Caco-2 (cell line): ENCODE results near the gene TDRD9. TPM values are rescaled to one million over a fixed set of nuclear protein-coding genes. Genes with fewer than 3 reads are reported as not detected.

Source experiments
- BruUV-seq: library from RNA; stranded (reverse); fragments of 400-500 nt; replicated peaks from 2 replicates; lab custom pipeline; 2021; lab: Mats Ljungman, UMichigan
- CTCF ChIA-PET: fragments of 300-600 bp; sonication (Branson Sonifier 250); formaldehyde crosslinking; loops from one replicate; lab custom pipeline; 2022; ENCODE audit warnings: antibody characterized with exemption; lab: Charles Lee
- POLR2A ChIA-PET: fragments of 300-600 bp; sonication (Branson Sonifier 250); formaldehyde crosslinking; loops from one replicate; lab custom pipeline; 2022; ENCODE audit warnings: antibody characterized with exemption; lab: Charles Lee
- DNase-seq, 2 experiments: peaks; one replicate each; pipeline versions ENCODE4 v3.0.0 to v3.0.0-alpha.2; 2020 to 2022
- H3K27me3 ChIP-seq: replicated peaks from 2 replicates; pipeline ENCODE4 v1.6.0; 2011; ENCODE audit warnings: low read length; ENCODE audit not compliant: control insufficient read depth, insufficient read depth
- H3K36me3 ChIP-seq: 2 replicates; pipeline ENCODE4 v1.5.1; 2011; ENCODE audit warnings: low read length; ENCODE audit not compliant: control insufficient read depth, insufficient read depth
- H3K4me1 ChIP-seq: fragments of 250-450 bp; sonication (Bioruptor Pico); 2 replicates; pipeline ENCODE4 v1.5.1; 2020; ENCODE audit warnings: mild to moderate bottlenecking
- H3K4me3 ChIP-seq: 2 replicates; pipeline ENCODE4 v1.5.1; 2011; ENCODE audit warnings: low read depth, mild to moderate bottlenecking, control low read depth, low read length
- H3K9me3 ChIP-seq: fragments of 250-450 bp; sonication (Bioruptor Pico); 2 replicates; pipeline ENCODE4 v1.5.1; 2020; ENCODE audit warnings: mild to moderate bottlenecking, moderate library complexity
- H3K27ac Mint-ChIP-seq: one replicate; pipeline ENCODE4 v1.8.0; 2022; ENCODE audit warnings: mixed read lengths; ENCODE audit not compliant: unreplicated experiment
- H3K27me3 Mint-ChIP-seq: one replicate; pipeline ENCODE4 v1.8.0; 2022; ENCODE audit warnings: mixed read lengths; ENCODE audit not compliant: insufficient read depth, unreplicated experiment
- H3K36me3 Mint-ChIP-seq: one replicate; pipeline ENCODE4 v1.8.0; 2022; ENCODE audit warnings: mild to moderate bottlenecking, mixed read lengths; ENCODE audit not compliant: insufficient read depth, unreplicated experiment
- H3K4me1 Mint-ChIP-seq: one replicate; pipeline ENCODE4 v1.8.0; 2022; ENCODE audit warnings: low read depth, mixed read lengths; ENCODE audit not compliant: unreplicated experiment
- H3K4me3 Mint-ChIP-seq: one replicate; pipeline ENCODE4 v1.8.0; 2022; ENCODE audit warnings: mild to moderate bottlenecking, moderate library complexity, mixed read lengths; ENCODE audit not compliant: unreplicated experiment
- H3K9me3 Mint-ChIP-seq: one replicate; pipeline ENCODE4 v1.8.0; 2022; ENCODE audit warnings: mixed read lengths; ENCODE audit not compliant: unreplicated experiment
- CTCF ChIP-seq, 2 experiments: fragments of 200-600 bp in 1 of 2; IDR thresholded peaks; 1 replicate in 1 of 2; 2 replicates in 1 of 2; pipeline versions ENCODE4 v1.5.1 to v1.8.0; 2011 to 2022; ENCODE audit warnings: antibody characterized with exemption in 1 of 2, control low read depth in 1 of 2, inconsistent platforms in 1 of 2, low read depth in 1 of 2, low read length in 1 of 2, mild to moderate bottlenecking in 1 of 2, moderate library complexity in 1 of 2; ENCODE audit not compliant: insufficient read depth in 1 of 2, severe bottlenecking in 1 of 2, unreplicated experiment in 1 of 2
- intact Hi-C: fragments of 100-400 bp; cut with micrococcal nuclease; formaldehyde crosslinking; loops from one replicate; pipeline ENCODE4 v1.10.0; 2022; ENCODE audit not compliant: unreplicated experiment
- total RNA-seq: library from RNA; stranded (reverse); gene quantifications from 2 replicates; pipeline ENCODE4 v1.2.3, GENCODE V29; 2022

The TDRD9 gene
- total RNA-seq, 1 experiment from 2014 or later = not detected

DNA sequence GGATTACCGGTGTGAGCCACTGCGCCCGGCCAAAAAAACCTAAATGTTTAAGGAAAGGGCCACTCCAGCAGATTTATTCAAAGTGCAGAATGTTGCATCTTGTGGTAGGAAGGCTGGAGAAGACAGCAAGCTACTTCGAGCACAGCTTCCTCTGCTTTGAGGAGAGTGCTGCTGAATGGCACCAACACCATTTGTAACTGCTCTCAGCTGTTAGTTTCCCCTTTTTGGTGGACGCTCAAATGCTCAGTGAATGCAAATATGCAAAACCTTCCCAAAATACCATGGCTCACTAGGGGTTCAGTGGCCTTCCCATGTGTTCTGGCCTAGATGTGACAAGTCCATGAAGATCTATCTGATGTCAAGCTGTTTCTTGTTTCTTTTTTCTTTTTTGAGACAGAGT, 2.9 kb upstream of the TDRD9 start:
- no peak for TF ChIP-seq CTCF (IDR thresholded peaks at IDR 0.05; ENCODE audit: insufficient read depth in 1 of 2, low read depth in 1 of 2, low read length in 1 of 2, severe bottlenecking in 1 of 2, unreplicated experiment in 1 of 2)
- no peak for DNase-seq
- no peak overlapping the region for H3K4me3 Mint-ChIP-seq
- Histone ChIP-seq H3K9me3 (no peaks in the 10 kb centered on the region), H3K4me1 (no peaks in the 10 kb centered on the region), H3K27me3 (no peaks in the 10 kb centered on the region), H3K36me3 (no peaks in the 10 kb centered on the region), H3K4me3 (no peak overlapping the region)
- POLR2A ChIA-PET = no interaction called here
- no TSS peak for BruUV-seq
- intact Hi-C loops = no loop called here
- H3K9me3 Mint-ChIP-seq = no peaks in the 10 kb centered on the region
- no peak overlapping the region for H3K27ac Mint-ChIP-seq
- CTCF ChIA-PET = no interaction called here
- peaks cover 11% of the 10 kb centered on the region for H3K36me3 Mint-ChIP-seq
- no peaks in the 10 kb centered on the region for H3K27me3 Mint-ChIP-seq
- H3K4me1 Mint-ChIP-seq = no peaks in the 10 kb centered on the region

DNA sequence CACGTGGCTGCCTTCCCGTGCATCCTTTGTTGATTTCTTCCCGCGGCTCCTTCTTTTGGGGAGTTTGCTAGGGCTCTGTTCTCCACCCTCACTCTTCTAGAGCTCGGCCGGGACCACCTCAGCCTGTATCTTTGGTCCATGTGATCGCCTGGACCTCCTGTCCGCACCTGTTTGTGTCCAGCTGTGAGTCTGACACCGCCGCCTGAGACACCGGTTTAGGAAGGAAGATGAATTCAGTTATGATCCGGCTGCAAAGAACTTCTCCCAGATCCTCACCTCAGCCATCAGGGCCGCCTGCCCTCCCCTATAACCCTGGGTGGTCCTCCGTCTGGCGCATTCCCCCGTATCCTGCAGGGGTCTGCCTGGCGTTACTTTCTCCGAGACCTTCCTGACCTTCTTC, 690 bp upstream of the TDRD9 start:
- Mint-ChIP-seq H3K27me3 (no peaks in the 10 kb centered on the region), H3K9me3 (no peaks in the 10 kb centered on the region), H3K4me3 (no peak overlapping the region), H3K36me3 (no peaks in the 10 kb centered on the region), H3K4me1 (no peaks in the 10 kb centered on the region), H3K27ac (no peak overlapping the region)
- CTCF ChIA-PET = no interaction called here
- intact Hi-C loops = no loop called here
- H3K9me3 ChIP-seq = no peaks in the 10 kb centered on the region
- peaks cover under 1% of the 10 kb centered on the region; the same call in 1 of the 2 replicates for H3K4me1 ChIP-seq
- BruUV-seq = no TSS peak
- no peak for TF ChIP-seq CTCF (IDR thresholded peaks at IDR 0.05; ENCODE audit: insufficient read depth in 1 of 2, low read depth in 1 of 2, low read length in 1 of 2, severe bottlenecking in 1 of 2, unreplicated experiment in 1 of 2)
- no peak for DNase-seq
- no peaks in the 10 kb centered on the region for H3K27me3 ChIP-seq
- POLR2A ChIA-PET = no interaction called here
- no peaks in the 10 kb centered on the region for H3K36me3 ChIP-seq
- H3K4me3 ChIP-seq = no peak overlapping the region

DNA sequence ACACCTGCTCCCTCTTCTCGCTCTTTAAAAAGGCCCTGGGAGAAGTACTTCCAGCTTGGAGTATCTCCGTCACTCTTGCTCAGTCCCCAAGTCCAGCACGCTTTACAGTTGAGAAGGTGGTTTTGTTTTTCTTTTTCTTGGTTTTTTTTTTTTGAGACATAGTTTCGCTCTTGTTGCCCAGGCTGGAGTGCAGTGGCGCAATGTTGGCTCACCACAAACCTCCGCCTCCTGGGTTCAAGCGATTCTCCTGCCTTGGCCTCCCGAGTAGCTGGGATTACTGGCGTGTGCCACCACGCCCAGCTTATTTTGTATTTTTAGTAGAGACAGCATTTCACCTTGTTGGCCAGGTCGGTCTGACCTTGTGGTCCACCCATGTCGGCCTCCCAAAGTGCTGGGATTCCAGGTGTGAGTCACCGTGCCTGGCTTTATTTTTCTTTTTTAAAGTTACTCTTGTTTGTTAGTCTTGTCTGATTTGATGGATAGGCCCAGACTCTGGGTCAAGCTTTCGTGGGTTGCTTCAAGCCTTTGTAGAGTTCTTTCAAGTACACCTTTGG, 1.9 kb downstream of the TDRD9 start:
- Histone ChIP-seq H3K4me1 (peaks cover 17% of the 10 kb centered on the region), H3K9me3 (no peaks in the 10 kb centered on the region), H3K36me3 (no peaks in the 10 kb centered on the region), H3K27me3 (no peaks in the 10 kb centered on the region), H3K4me3 (no peak overlapping the region)
- Mint-ChIP-seq H3K27ac (no peak overlapping the region), H3K36me3 (no peaks in the 10 kb centered on the region), H3K4me3 (no peak overlapping the region), H3K27me3 (no peaks in the 10 kb centered on the region), H3K4me1 (peaks cover 14% of the 10 kb centered on the region), H3K9me3 (no peaks in the 10 kb centered on the region)
- no peak for DNase-seq
- no peak for TF ChIP-seq CTCF (IDR thresholded peaks at IDR 0.05; ENCODE audit: insufficient read depth in 1 of 2, low read depth in 1 of 2, low read length in 1 of 2, severe bottlenecking in 1 of 2, unreplicated experiment in 1 of 2)
- intact Hi-C loops = no loop called here
- ChIA-PET POLR2A (no interaction called here), CTCF (no interaction called here)
- BruUV-seq = no TSS peak
